K562 (cell line): ENCODE data around the gene GLIS1.

Experiments
- JUND ChIP-seq, 2 experiments: IDR thresholded peaks; 2 replicates in 1 of 2; 3 replicates in 1 of 2; pipeline ENCODE4 v1.6.1; 2011; ENCODE audit warnings: borderline replicate concordance in 2 of 2, low read depth in 2 of 2, low read length in 2 of 2, improper control_type of control experiment in 1 of 2, missing biosample characterization in 1 of 2, missing genetic modification characterization in 1 of 2, missing genetic modification reagents in 1 of 2
- TCF3 ChIP-seq: sonication (generic); formaldehyde crosslinking; IDR thresholded peaks from 2 replicates; pipeline ENCODE4 v1.4.0; 2020; ENCODE audit warnings: mild to moderate bottlenecking, missing genetic modification reagents
- TF ChIP-seq, protein P1 (sequence below), 2 experiments: fragments of 450-650 bp in 1 of 2; sonication (generic) in 1 of 2; formaldehyde crosslinking in 1 of 2; IDR thresholded peaks in 1 of 2; conservative IDR thresholded peaks in 1 of 2; 2 replicates each; pipeline versions ENCODE4 v1.6.1 to v1.8.1; 2016 to 2023; ENCODE audit warnings: mild to moderate bottlenecking in 2 of 2, moderate library complexity in 2 of 2, inconsistent platforms in 1 of 2, missing genetic modification reagents in 1 of 2

DNA sequence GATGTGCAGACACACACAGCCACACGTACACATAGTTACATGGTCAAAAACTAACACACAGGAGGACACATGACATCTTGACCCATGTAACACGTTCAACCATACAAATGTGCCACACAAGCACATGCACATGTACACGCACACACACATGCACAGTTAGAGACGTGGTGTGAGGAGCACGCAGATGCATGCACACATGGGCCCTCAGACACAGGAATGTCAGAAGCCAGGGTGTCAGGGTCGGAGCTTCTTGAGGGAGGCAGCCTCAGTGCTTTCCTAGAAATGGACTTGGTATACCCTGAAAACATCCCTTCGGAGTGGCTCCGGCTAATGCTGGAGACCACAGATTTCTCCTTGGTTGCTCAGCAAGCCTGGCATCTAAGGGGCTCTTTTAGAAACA is 165.4 kb downstream of the GLIS1 start:
- no peak for TF ChIP-seq JUND (IDR thresholded peaks at IDR 0.05; ENCODE audit: borderline replicate concordance, low read depth, low read length)
- TF ChIP-seq JUND (tag; IDR thresholded peaks at IDR 0.05; ENCODE audit: borderline replicate concordance, low read depth, low read length) = no peak
- TF ChIP-seq, protein P1, sequence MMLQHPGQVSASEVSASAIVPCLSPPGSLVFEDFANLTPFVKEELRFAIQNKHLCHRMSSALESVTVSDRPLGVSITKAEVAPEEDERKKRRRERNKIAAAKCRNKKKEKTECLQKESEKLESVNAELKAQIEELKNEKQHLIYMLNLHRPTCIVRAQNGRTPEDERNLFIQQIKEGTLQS (IDR thresholded peaks at IDR 0.05) = no peak
- TF ChIP-seq, protein P1 (CRISPR knock-in tag; conservative IDR thresholded peaks at IDR 0.05) = no peak
- TF ChIP-seq TCF3 (CRISPR knock-in tag) = no peak
